T-helper 2 cell treated with Interferon-gamma antibody and Interleukin-4, amounts not matched to agents 5 μg/mL and 100 μg/mL, for 36 hours (primary cell): Measurements from ENCODE around the gene DRC7.

Experiments used
- DNase-seq: peaks from one replicate; pipeline ENCODE4 v3.0.0; 2021; ENCODE audit warnings: low spot score
- H3K27ac Mint-ChIP-seq: one replicate; pipeline ENCODE4 v1.8.0; 2021; ENCODE audit warnings: mild to moderate bottlenecking, mixed read lengths
- H3K27me3 Mint-ChIP-seq: one replicate; pipeline ENCODE4 v1.8.0; 2021; ENCODE audit warnings: low read depth, mixed read lengths
- H3K36me3 Mint-ChIP-seq: one replicate; pipeline ENCODE4 v1.8.0; 2021; ENCODE audit warnings: low read depth, mixed read lengths
- H3K4me1 Mint-ChIP-seq: one replicate; pipeline ENCODE4 v1.8.0; 2021; ENCODE audit warnings: low read depth, mixed read lengths
- H3K4me3 Mint-ChIP-seq: one replicate; pipeline ENCODE4 v1.8.0; 2022; ENCODE audit warnings: mild to moderate bottlenecking, moderate library complexity, mixed read lengths
- H3K9me3 Mint-ChIP-seq: one replicate; pipeline ENCODE4 v1.8.0; 2021; ENCODE audit warnings: mixed read lengths

Gene DRC7

GRCh38 chr16:57759541-57760356 lies 65.1 kb downstream of the DRC7 start:
- no peak overlapping the region for H3K4me3 Mint-ChIP-seq
- DNase-seq = no peak

GRCh38 chr16:57760357-57761160 lies 66.0 kb downstream of the DRC7 start:
- Mint-ChIP-seq H3K36me3 (no peaks in the 10 kb centered on the region), H3K9me3 (no peaks in the 10 kb centered on the region), H3K27ac (no peak overlapping the region), H3K27me3 (no peaks in the 10 kb centered on the region), H3K4me3 (no peak overlapping the region), H3K4me1 (peaks cover 3% of the 10 kb centered on the region)
- no peak for DNase-seq

More at GRCh38 chr16:57759541-57760356, 65.1 kb downstream of the DRC7 start:
- H3K4me1 Mint-ChIP-seq = peaks cover 3% of the 10 kb centered on the region
- no peaks in the 10 kb centered on the region for H3K27me3 Mint-ChIP-seq
- no peaks in the 10 kb centered on the region for H3K9me3 Mint-ChIP-seq
- no peak overlapping the region for H3K27ac Mint-ChIP-seq
- no peaks in the 10 kb centered on the region for H3K36me3 Mint-ChIP-seq

DNA sequence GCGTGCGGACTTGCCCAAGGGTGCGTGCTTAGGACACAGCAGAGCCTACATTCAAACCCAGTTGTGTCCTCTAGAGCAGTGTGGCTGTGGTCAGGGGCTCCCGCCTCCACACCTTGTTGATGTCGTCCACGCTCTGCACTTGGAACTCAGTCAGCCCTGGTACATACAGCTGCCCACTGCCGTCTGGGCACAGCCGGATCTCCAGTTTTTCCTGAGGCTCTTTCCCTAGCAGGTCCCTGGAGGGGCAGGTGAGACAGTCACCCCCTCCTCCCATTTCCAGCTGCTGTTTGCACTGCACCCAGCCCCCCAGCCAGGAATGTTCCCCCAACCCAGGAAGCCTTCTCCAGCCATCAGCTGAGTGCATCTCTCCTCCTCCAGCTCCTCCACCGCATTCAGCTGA lies 66.7 kb downstream of the DRC7 start:
- Mint-ChIP-seq H3K4me3 (no peak overlapping the region), H3K4me1 (peaks cover 3% of the 10 kb centered on the region), H3K27me3 (no peaks in the 10 kb centered on the region), H3K9me3 (no peaks in the 10 kb centered on the region), H3K36me3 (no peaks in the 10 kb centered on the region), H3K27ac (no peak overlapping the region)
- no peak for DNase-seq

DNA sequence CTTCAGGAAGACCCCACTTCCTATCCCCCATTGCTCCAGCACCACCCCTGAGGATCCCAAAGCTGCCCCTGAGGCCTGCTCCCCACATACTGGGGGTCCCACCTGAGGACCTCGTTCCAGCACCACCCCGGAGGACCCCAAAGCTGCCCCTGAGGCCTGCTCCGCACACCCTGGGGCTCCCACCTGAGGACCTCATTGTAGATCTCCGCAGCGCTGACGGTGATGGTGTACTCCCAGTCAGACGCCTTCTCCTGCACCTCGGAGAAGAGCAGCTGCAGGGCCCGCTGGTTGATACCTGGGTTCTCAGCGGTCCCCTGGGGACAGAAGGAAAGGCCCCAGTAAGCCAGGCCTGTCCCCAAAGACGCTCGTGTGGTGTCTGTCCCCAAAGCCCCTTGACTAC lies 67.4 kb downstream of the DRC7 start:
- Mint-ChIP-seq H3K27ac (no peak overlapping the region), H3K4me1 (peaks cover 3% of the 10 kb centered on the region), H3K36me3 (no peaks in the 10 kb centered on the region), H3K9me3 (no peaks in the 10 kb centered on the region), H3K27me3 (no peaks in the 10 kb centered on the region), H3K4me3 (no peak overlapping the region)
- no peak for DNase-seq

- Mint-ChIP-seq H3K36me3 (no peaks in the 10 kb centered on the region), H3K4me3 (no peak overlapping the region), H3K9me3 (no peaks in the 10 kb centered on the region), H3K27me3 (no peaks in the 10 kb centered on the region), H3K4me1 (peaks cover 3% of the 10 kb centered on the region), H3K27ac (no peak overlapping the region)
- DNase-seq = no peak
These were observed 67.9 kb downstream of the DRC7 start for GRCh38 chr16:57762365-57763040.

DNA sequence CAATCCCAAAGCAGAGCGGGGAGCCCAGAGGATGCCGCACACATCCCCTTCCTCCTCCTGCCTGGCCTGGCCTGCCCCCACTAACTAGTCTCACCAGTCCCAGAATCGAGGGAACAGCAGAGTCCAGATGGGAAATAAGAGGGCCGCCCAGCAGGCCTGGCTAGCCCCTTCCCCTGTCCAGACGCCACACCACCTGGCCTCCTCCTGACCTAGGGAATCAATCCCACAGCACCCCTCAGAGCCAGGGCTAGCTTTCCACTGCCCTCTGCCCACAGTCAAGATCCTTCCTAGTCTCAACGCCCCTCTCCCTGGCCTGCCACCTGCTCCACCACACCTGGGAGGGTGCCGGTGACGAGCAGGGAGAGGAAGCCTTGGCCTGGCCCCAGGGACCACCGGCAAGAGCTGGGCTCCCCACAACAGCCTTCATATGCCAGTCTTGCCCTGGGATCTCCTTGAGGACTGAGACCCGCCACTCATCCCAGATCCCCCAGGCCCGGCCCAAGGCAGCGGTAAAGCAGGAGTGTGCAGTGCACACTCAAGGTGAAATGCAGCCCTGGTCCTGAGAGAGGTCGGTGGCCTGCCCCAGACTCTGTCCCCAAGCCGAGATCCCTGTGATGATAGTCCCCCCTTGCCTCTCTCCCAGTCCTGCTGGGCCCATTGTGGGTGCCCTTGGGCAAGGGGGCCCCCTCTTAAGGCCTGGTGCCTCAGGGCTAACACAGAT lies 68.8 kb downstream of the DRC7 start:
- Mint-ChIP-seq H3K4me1 (peaks cover 3% of the 10 kb centered on the region), H3K9me3 (no peaks in the 10 kb centered on the region), H3K27ac (no peak overlapping the region), H3K27me3 (no peaks in the 10 kb centered on the region), H3K36me3 (no peaks in the 10 kb centered on the region), H3K4me3 (no peak overlapping the region)
- no peak for DNase-seq

DNA sequence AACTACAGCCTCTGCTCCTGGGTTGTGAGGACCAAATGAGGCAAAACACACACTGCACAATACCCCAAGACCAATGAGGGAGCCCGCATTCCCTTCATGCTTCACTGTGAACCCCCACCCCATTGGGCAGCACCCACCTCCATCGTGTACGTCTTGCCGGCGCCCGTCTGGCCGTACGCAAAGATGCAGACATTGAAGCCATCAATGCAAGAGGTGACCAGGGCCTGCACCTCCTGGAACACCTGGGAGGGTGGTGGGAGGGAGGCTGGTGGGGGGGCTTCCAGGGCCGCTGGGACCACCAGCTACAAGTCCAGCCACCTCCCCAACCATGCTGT lies 69.4 kb downstream of the DRC7 start:
- no peak overlapping the region for H3K4me3 Mint-ChIP-seq
- H3K9me3 Mint-ChIP-seq = no peaks in the 10 kb centered on the region
- DNase-seq = no peak
- H3K27ac Mint-ChIP-seq = no peak overlapping the region
- no peaks in the 10 kb centered on the region for H3K27me3 Mint-ChIP-seq
- peaks cover 3% of the 10 kb centered on the region for H3K4me1 Mint-ChIP-seq
- no peaks in the 10 kb centered on the region for H3K36me3 Mint-ChIP-seq

- Mint-ChIP-seq H3K4me1 (peaks cover 3% of the 10 kb centered on the region), H3K27me3 (no peaks in the 10 kb centered on the region), H3K4me3 (no peak overlapping the region), H3K36me3 (no peaks in the 10 kb centered on the region), H3K9me3 (no peaks in the 10 kb centered on the region), H3K27ac (no peak overlapping the region)
- no peak for DNase-seq
These were observed 69.9 kb downstream of the DRC7 start for GRCh38 chr16:57764341-57765159.

DNA sequence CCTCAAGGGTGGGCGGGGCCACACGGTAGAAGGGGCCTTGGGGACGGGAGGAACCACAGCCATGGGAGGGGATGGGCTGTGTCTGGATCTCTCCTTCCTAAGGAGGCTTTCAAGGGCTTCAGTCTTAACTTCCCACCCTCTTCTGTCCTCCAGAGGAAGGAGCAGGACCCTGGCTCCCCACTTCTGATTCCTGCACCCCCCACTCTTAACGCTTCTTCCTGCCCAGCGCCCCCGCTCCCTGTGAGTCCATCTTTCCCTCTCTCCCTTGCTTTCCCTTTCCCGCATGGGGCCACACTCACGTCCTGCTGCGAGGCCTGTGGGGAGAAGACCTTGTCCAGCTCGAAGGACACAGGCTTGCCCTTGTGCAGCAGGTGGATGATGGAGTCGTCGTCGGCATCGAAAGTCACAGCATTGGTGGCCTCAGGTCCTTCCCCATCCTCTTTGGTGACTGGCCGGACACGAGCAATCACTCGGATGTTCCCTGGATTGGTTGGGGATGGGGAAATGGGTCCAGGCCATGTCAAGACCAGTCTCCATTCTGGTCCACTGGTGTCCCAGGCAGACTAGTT lies 70.6 kb downstream of the DRC7 start:
- no peak overlapping the region for H3K4me3 Mint-ChIP-seq
- no peaks in the 10 kb centered on the region for H3K27me3 Mint-ChIP-seq
- peaks cover 3% of the 10 kb centered on the region for H3K4me1 Mint-ChIP-seq
- no peak overlapping the region for H3K27ac Mint-ChIP-seq
- no peak for DNase-seq
- no peaks in the 10 kb centered on the region for H3K9me3 Mint-ChIP-seq
- no peaks in the 10 kb centered on the region for H3K36me3 Mint-ChIP-seq

- no peak for DNase-seq
- Mint-ChIP-seq H3K9me3 (no peaks in the 10 kb centered on the region), H3K4me3 (no peak overlapping the region), H3K27ac (no peak overlapping the region), H3K4me1 (peaks cover 3% of the 10 kb centered on the region), H3K36me3 (no peaks in the 10 kb centered on the region), H3K27me3 (no peaks in the 10 kb centered on the region)
These were observed 72.2 kb downstream of the DRC7 start for GRCh38 chr16:57766714-57767348.

GRCh38 chr16:57769541-57770145 lies 75.0 kb downstream of the DRC7 start:
- H3K27ac Mint-ChIP-seq = no peak overlapping the region
- no peak for DNase-seq
- H3K27me3 Mint-ChIP-seq = no peaks in the 10 kb centered on the region
- H3K9me3 Mint-ChIP-seq = no peaks in the 10 kb centered on the region
- H3K36me3 Mint-ChIP-seq = no peaks in the 10 kb centered on the region
- no peak overlapping the region for H3K4me3 Mint-ChIP-seq
- no peaks in the 10 kb centered on the region for H3K4me1 Mint-ChIP-seq

- Mint-ChIP-seq H3K36me3 (no peaks in the 10 kb centered on the region), H3K27me3 (no peaks in the 10 kb centered on the region), H3K4me3 (no peak overlapping the region), H3K4me1 (no peaks in the 10 kb centered on the region), H3K27ac (no peak overlapping the region), H3K9me3 (no peaks in the 10 kb centered on the region)
- DNase-seq = no peak
These were observed 75.8 kb downstream of the DRC7 start for GRCh38 chr16:57770361-57770760.
